CD4-positive, alpha-beta T cell treated with Interleukin-10 for 1 hour (primary cell): ENCODE measurements around the gene WNT8A.
"Not testable (repeated sequence)": the region's sequence is repeated elsewhere in the genome, so short reads cannot be mapped to it uniquely, and the experiment has no call there.

ENCODE experiments used
- DNase-seq: peaks from one replicate; pipeline ENCODE4 v3.0.0-alpha.2; 2020

The WNT8A gene, protein sequence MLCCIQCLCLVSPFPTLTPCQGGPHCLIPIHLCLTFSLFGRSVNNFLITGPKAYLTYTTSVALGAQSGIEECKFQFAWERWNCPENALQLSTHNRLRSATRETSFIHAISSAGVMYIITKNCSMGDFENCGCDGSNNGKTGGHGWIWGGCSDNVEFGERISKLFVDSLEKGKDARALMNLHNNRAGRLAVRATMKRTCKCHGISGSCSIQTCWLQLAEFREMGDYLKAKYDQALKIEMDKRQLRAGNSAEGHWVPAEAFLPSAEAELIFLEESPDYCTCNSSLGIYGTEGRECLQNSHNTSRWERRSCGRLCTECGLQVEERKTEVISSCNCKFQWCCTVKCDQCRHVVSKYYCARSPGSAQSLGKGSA

DNA sequence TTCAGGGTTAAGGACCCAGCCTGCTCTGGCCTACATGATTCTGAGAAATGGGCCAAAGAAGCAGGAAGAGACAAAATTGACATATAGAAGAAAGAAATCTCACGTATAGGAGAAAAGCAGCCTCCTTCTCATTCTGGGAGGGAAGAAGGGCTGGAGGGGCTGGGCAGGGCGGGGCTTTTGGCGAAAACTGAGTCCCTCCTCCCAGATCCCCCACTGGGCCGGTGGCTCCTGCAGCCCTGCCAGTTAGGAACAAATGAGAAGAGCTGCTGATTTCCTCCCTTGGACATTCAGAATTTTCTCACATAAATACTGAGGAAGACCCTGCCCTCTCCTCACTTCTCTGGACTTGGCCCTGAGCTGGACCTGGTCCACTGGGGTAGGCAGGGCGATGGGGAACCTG is at the start of gene WNT8A:
Gene WNT8A (plus strand): TSS at position 332 of the 400 bp plus-strand sequence. CDS start 95 bp downstream, outside the sequence.
- no peak for DNase-seq

- DNase-seq: peak; percentile 87
Measured at GRCh38 chr5:138035605-138036537, 48.0 kb upstream of the WNT8A start.

GRCh38 chr5:138037271-138037670 is 46.6 kb upstream of the WNT8A start:
- DNase-seq: no peak

DNA sequence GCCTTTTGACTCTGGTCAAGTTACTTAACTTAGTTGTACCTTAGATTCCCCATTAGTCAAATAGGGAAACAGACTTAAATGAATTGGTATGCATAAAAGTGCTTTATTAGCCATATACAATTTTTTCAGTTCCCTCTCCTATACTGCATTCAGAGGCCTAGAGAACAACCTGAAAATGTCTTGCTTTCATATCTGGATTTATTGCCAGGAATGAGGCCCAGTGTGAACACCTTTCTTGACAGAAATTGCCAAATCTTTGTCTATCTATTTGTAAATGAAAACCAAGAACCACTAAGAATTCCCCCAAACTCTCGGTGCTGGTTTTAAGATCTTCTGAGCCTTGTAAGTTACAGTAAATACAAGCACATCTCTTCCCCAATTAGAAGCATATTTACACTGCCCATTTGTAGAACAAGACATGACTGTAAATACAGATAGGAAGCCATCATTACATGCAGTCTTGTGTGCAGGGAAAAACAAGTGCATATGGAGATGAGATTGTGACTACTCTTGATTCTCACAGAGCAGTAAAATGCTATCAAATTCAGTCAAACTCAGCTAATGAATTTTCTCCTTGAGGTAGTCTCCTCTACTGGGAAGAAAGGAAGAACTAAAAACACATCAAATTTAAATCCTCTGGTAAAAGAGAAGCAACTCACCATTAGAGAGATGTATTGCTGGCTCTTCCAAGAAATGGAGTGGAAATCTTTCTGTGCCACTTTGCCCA is 45.8 kb upstream of the WNT8A start:
- DNase-seq: no peak

DNA sequence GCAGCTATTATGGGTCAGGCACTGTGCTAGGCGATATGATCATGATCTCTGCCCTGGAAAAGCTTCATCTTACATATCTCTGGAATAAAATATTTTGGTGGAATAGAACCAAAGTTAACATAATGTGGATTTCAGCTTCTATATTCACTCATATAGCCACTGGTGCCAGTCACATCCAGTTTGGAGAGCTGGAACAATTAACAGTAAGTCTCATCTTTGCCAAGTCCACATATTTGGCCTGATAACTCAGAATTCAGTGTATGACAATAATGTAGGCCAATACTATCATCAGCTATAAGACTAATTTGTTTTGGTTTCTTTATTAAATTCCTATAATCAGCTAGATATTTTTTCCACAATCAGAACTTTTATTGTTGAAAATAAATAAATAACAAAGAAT is 45.0 kb upstream of the WNT8A start:
- no peak for DNase-seq

DNA sequence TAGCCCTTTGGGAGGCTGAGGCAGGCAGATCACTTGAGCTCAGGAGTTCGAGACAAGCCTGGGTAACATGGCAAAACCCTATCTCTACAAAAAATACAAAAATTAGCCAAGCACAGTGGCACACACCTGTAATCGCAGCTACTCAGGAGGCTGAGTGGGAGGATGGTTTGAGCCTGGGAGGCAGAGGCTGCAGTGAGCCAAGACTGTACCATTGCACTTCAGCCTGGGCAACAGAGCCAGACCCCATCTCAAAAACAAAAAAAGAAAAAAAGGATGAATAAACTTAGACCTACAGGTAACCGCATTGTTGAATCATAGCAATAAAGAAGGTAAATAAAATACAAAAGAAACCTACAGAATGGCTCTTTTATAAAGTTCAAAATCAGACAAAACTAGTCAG is 38.5 kb upstream of the WNT8A start:
- not testable (repeated sequence) for DNase-seq

- DNase-seq: no peak
Measured at GRCh38 chr5:138051441-138052296, 32.2 kb upstream of the WNT8A start.

- not testable (repeated sequence) for DNase-seq
Measured at GRCh38 chr5:138052718-138053117, 31.1 kb upstream of the WNT8A start.

GRCh38 chr5:138053554-138053953 is 30.3 kb upstream of the WNT8A start:
- DNase-seq: no peak

DNA sequence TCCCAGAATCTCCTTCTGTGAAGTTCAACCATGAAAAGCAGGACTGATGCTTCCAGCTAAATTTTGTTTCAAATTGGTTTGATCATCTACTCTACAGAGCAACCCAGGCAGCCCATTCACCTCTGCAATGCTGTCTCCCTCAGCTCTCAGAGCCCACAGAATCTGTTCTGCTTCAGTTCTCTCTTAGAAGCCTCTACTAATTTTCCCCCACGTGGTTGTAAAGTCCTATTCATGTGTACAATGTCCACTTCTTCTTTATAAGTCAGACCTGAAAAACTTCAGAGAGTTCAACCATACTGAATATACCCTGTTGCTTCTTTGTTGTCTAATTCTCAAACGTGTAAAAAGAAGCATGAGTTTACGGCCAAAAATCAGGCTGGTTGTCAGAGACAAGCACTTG is 29.6 kb upstream of the WNT8A start:
- DNase-seq: no peak

DNA sequence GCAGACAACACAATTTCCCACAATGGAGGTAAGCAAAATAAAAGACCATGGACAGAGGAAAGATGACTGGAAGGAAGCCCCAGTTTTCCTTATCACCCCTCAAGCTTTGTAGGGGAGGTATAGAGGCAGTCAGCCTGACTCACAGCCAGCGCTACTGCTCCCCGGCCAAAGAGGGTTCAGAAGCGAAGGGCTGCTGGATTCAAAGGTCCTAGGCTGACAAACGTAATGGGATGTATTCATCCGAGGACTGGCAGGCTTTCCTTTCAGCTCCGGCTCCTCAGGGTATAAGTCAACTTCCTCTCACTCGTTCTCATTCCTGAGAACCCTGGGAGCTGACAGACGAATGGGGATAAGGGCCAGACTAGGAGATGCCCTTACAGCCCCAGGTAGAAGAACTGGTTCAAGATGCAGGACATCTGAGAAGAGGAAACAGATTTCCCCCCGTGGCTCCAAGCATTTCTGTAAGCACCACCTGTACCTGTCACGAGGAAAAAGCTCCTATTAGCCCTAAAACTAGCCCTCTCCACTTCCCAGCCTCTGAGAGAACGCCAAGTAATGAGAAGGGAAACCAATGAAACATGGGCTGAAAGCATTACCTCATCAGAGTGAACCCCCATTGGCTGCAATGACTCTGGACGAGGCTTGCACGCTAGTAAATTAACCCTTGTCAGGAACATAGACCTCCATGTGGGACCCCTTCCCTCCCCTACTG is 28.8 kb upstream of the WNT8A start:
- no peak for DNase-seq

GRCh38 chr5:138064526-138064925 is 19.3 kb upstream of the WNT8A start:
- DNase-seq: no peak

GRCh38 chr5:138065102-138065501 is 18.7 kb upstream of the WNT8A start:
- DNase-seq: peak; percentile 3

- no peak for DNase-seq
Measured at GRCh38 chr5:138067945-138068344, 15.9 kb upstream of the WNT8A start.

GRCh38 chr5:138068742-138069600 is 14.9 kb upstream of the WNT8A start:
- peak; percentile 73 for DNase-seq

DNA sequence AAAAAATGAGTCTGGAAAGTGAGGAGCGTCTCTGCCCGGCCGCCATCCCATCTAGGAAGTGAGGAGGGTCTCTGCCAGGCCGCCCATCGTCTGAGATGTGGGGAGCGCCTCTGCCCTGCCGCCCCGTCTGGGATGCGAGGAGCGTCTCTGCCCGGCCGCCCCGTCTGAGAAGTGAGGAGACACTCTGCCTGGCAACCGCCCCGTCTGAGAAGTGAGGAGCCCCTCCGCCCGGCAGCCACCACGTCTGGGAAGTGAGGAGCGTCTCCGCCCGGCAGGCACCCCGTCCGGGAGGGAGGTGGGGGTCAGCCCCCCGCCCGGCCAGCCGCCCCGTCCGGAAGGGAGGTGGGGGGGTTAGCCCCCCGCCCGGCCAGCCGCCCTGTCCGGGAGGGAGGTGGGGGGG is 13.8 kb upstream of the WNT8A start:
- DNase-seq: not testable (repeated sequence)

GRCh38 chr5:138077064-138077696 is 6.7 kb upstream of the WNT8A start:
- DNase-seq: peak; percentile 56

DNA sequence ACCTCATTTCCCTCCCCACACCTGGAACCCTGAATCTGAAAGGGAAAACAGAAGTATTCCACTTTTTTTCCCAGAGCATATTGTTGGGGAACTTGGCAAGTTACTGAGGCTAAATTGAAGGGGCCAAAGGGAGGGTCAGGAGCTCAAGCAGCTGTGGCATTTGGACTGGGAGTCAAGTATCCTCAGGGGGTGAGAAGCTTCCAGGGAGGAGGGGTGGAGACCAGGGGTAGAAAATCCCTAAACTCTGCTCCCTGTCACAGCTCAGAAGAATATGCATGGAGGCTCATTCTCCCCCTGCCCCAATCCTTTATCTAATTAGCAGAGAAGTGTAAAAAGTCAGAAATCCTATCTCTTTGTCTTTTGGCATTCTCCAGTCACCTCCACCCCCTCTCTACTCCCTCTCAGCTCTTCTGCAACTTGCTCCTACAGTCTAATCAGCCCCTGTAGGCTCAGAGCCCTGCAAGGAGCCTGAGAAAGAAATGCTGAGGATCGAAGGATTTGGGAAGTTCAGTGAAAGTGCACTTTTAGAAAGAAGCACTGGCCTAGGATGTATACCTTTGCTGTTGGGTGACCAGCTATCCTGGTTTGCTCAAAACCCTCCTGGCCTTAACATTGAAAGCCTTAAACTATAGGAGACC is 5.7 kb upstream of the WNT8A start:
- no peak for DNase-seq

DNA sequence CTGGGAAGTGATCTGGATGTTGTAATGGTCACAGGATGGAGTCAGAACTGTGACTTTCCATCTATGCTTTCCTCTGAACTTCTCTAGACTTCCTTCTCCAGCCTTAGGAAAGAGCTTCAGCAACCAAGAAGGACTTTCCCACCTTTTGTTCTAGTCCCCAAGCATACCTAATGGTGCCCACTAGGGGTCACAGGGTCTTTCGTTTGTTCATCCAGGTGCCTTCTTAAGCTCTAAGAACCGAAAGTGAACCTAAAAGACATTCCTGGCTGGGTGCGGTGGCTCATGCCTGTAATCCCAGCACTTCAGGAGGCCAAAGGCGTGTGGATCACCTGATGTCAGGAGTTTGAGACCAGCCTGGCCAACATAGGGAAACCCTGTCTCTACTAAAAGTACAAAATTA is 1.8 kb upstream of the WNT8A start:
- no peak for DNase-seq
